ENCODE data around the gene VENTX.

The VENTX gene

GRCh38 chr10:133211141-133211830, 26.4 kb upstream of the VENTX start:
- no peak for TF ChIP-seq TEAD4 (IDR thresholded peaks at IDR 0.05)

GRCh38 chr10:133211959-133212852, 25.4 kb upstream of the VENTX start:
- no peak for TF ChIP-seq CEBPB (IDR thresholded peaks at IDR 0.05)

- TF ChIP-seq TEAD4 (IDR thresholded peaks at IDR 0.05) (no peak), YY1 (IDR thresholded peaks at IDR 0.05; ENCODE audit: low read depth) (no peak), CEBPB (IDR thresholded peaks at IDR 0.05) (no peak), TCF12 (IDR thresholded peaks at IDR 0.05; ENCODE audit: low read depth) (no peak), FOXM1 (IDR thresholded peaks at IDR 0.05; ENCODE audit: borderline replicate concordance, low read depth) (no peak), EP300 (IDR thresholded peaks at IDR 0.05; ENCODE audit: borderline replicate concordance) (no peak), TAF1 (IDR thresholded peaks at IDR 0.05; ENCODE audit: low read depth) (no peak), EGR1 (IDR thresholded peaks at IDR 0.05) (no peak), ZBTB7A (IDR thresholded peaks at IDR 0.05; ENCODE audit: low read depth) (no peak), RAD21 (IDR thresholded peaks at IDR 0.05; ENCODE audit: low read depth) (no peak), CREB1 (IDR thresholded peaks at IDR 0.05; ENCODE audit: low read depth) (no peak), REST (IDR thresholded peaks at IDR 0.05; ENCODE audit: low read depth) (no peak), NFIC (IDR thresholded peaks at IDR 0.05) (no peak)
These were observed 24.7 kb upstream of the VENTX start for GRCh38 chr10:133212853-133213494.

- no peak for TF ChIP-seq USF1 (IDR thresholded peaks at IDR 0.05)
- no peak for TF ChIP-seq FOXM1 (IDR thresholded peaks at IDR 0.05; ENCODE audit: borderline replicate concordance, low read depth)
- no peak for TF ChIP-seq YY1 (IDR thresholded peaks at IDR 0.05; ENCODE audit: low read depth)
- TF ChIP-seq REST (IDR thresholded peaks at IDR 0.05; ENCODE audit: low read depth), result no peak
- TF ChIP-seq TEAD4 (IDR thresholded peaks at IDR 0.05), result no peak
- TF ChIP-seq EGR1 (IDR thresholded peaks at IDR 0.05), result no peak
- TF ChIP-seq RAD21 (IDR thresholded peaks at IDR 0.05; ENCODE audit: low read depth), result no peak
- no peak for TF ChIP-seq TAF1 (IDR thresholded peaks at IDR 0.05; ENCODE audit: low read depth)
- no peak for TF ChIP-seq TCF12 (IDR thresholded peaks at IDR 0.05; ENCODE audit: low read depth)
- TF ChIP-seq ZBTB7A (IDR thresholded peaks at IDR 0.05; ENCODE audit: low read depth), result no peak
- no peak for TF ChIP-seq NFIC (IDR thresholded peaks at IDR 0.05)
- TF ChIP-seq EP300 (IDR thresholded peaks at IDR 0.05; ENCODE audit: borderline replicate concordance), result no peak
- no peak for TF ChIP-seq MAX (IDR thresholded peaks at IDR 0.05)
- TF ChIP-seq CEBPB (IDR thresholded peaks at IDR 0.05), result no peak
- TF ChIP-seq CREB1 (IDR thresholded peaks at IDR 0.05; ENCODE audit: low read depth), result no peak
These were observed 23.8 kb upstream of the VENTX start for GRCh38 chr10:133213641-133214467.

- TF ChIP-seq CEBPB (IDR thresholded peaks at IDR 0.05), result no peak
- no peak for TF ChIP-seq EP300 (IDR thresholded peaks at IDR 0.05; ENCODE audit: borderline replicate concordance)
- no peak for TF ChIP-seq RAD21 (IDR thresholded peaks at IDR 0.05; ENCODE audit: low read depth)
These were observed 22.9 kb upstream of the VENTX start for GRCh38 chr10:133214468-133215410.

All from Ishikawa (cell line).